Measurements from ENCODE around the gene SHC3. TPM values are rescaled to one million over a fixed set of nuclear protein-coding genes. Genes with fewer than 3 reads are reported as not detected.

Gene SHC3
- total and polyA plus RNA-seq, 9 of the 15 experiments (the other 6 are each of a cell fraction or from before 2014, with no cell fraction given): not detected

- 0 out of 5 replicates have a peak, but pooled peaks cover 0 to 3% of the 10 kb centered on the region in 2 experiments for H3K4me1 ChIP-seq (replicated peaks in 1 of 2; ENCODE audit: control insufficient read depth in 2 of 2, insufficient read depth in 2 of 2, low read length in 2 of 2)
- H3K79me2 ChIP-seq (ENCODE audit: control insufficient read depth, insufficient read depth, low read length): no peaks in the 10 kb centered on the region
- POLR2A ChIA-PET: interaction anchor here (0.6 kb wide), 1 partner anchor 135 kb away, joined by 3 read pairs; no protein-coding TSS in a partner anchor
- H3K9me1 ChIP-seq (ENCODE audit: control insufficient read depth, insufficient read depth, low read length): no peaks in the 10 kb centered on the region
- CTCF ChIA-PET (ENCODE audit: low intra/inter-chr PET ratio): no interaction called here
- DNase-seq (ENCODE audit: extremely low read depth in 1 of 4, low spot score in 3 of 4) (no peak), FAIRE-seq (no peak), ATAC-seq (no peak)
- in situ Hi-C loops (cut with MboI): no loop called here
- no peak overlapping the region for H2AFZ ChIP-seq (ENCODE audit: low read depth, low read length)
- intact Hi-C loops (cut with micrococcal nuclease): no loop called here
- no peak overlapping the region for H3K4me3 ChIP-seq
- no peak overlapping the region for H3K27ac ChIP-seq (ENCODE audit: extremely low read depth, low read depth, low read length)
- H3K9me3 ChIP-seq (replicated peaks; ENCODE audit: control insufficient read depth, insufficient read depth, low read depth, low read length): no peaks in the 10 kb centered on the region
- no peaks in the 10 kb centered on the region for H3K36me3 ChIP-seq (ENCODE audit: control insufficient read depth, insufficient read depth, low read length)
- 0% methylated on average over 5 of the region's 5 CpGs for WGBS (ENCODE audit: insufficient coverage, low coverage, missing lambda C conversion rate)
- BruUV-seq (replicated peaks): no TSS peak
- H3K9ac ChIP-seq (ENCODE audit: insufficient read depth in 1 of 2, low read depth in 2 of 2, low read length in 2 of 2): no peak overlapping the region
- H3K27me3 ChIP-seq (ENCODE audit: control insufficient read depth in 2 of 2, insufficient read depth in 2 of 2, low read length in 2 of 2): peaks cover 2 to 23% of the 10 kb centered on the region in 2 experiments; a peak in 4 of 5 replicates
- TF ChIP-seq CBX2 (IDR thresholded peaks at IDR 0.05; ENCODE audit: insufficient read depth, low read length, poor library complexity, severe bottlenecking) (no peak), CHAMP1 (IDR thresholded peaks at IDR 0.05) (no peak), KAT8 (IDR thresholded peaks at IDR 0.05; ENCODE audit: low read depth) (no peak), ESRRB (CRISPR knock-in tag; IDR thresholded peaks at IDR 0.05; ENCODE audit: borderline replicate concordance) (no peak), POU5F1 (IDR thresholded peaks at IDR 0.05; ENCODE audit: borderline replicate concordance, low read depth, low read length, partially characterized antibody) (no peak), CBFA2T3 (IDR thresholded peaks at IDR 0.05) (no peak), PHTF2 (CRISPR knock-in tag; IDR thresholded peaks at IDR 0.05) (no peak), FOXA1 (IDR thresholded peaks at IDR 0.05; ENCODE audit: borderline replicate concordance) (no peak), ZNF146 (CRISPR knock-in tag; IDR thresholded peaks at IDR 0.05; ENCODE audit: unreplicated experiment) (no peak), MIER1 (IDR thresholded peaks at IDR 0.05; ENCODE audit: low read depth) (no peak), NFYB (IDR thresholded peaks at IDR 0.05; ENCODE audit: extremely low read depth, insufficient read length) (no peak)
- TF ChIP-seq, protein P1, sequence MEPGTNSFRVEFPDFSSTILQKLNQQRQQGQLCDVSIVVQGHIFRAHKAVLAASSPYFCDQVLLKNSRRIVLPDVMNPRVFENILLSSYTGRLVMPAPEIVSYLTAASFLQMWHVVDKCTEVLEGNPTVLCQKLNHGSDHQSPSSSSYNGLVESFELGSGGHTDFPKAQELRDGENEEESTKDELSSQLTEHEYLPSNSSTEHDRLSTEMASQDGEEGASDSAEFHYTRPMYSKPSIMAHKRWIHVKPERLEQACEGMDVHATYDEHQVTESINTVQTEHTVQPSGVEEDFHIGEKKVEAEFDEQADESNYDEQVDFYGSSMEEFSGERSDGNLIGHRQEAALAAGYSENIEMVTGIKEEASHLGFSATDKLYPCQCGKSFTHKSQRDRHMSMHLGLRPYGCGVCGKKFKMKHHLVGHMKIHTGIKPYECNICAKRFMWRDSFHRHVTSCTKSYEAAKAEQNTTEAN (CRISPR knock-in tag; IDR thresholded peaks at IDR 0.05): no peak
- no peaks in the 10 kb centered on the region for H4K20me1 ChIP-seq (replicated peaks; ENCODE audit: control insufficient read depth, insufficient read depth, low read length)
- no peak overlapping the region for H3K4me2 ChIP-seq (ENCODE audit: insufficient read depth, low read length)
Measured at GRCh38 chr9:89175828-89176261, 2.8 kb downstream of the SHC3 start.
